Upper lobe of left lung (tissue), 6 donors: ENCODE results near the gene PSMD5. TPM values are rescaled to one million over a fixed set of nuclear protein-coding genes. Genes with fewer than 3 reads are reported as not detected.
"Not testable (repeated sequence)": the region's sequence is repeated elsewhere in the genome, so short reads cannot be mapped to it uniquely, and the experiment has no call there.

Source experiments
- ATAC-seq, 2 donors: fragments of 200-7000 bp; cut with Tn5 transposase; one replicate each; pipeline ENCODE4 v1.9.1; 2022; ENCODE audit warnings: mild to moderate bottlenecking in 2 of 2, moderate library complexity in 2 of 2; ENCODE audit not compliant: low FRiP score in 2 of 2
- DNase-seq, 2 donors: peaks; one replicate each; pipeline ENCODE4 v3.0.0-alpha.2; 2019 to 2020
- H3K27ac ChIP-seq, 4 donors: fragments of 200-600 bp; sonication (generic); one replicate each; pipeline ENCODE4 v1.5.1; 2016 to 2019
- H3K27me3 ChIP-seq, 4 donors: fragments of 200-600 bp; sonication (generic); one replicate each; pipeline ENCODE4 v1.5.1; 2017 to 2019
- H3K36me3 ChIP-seq, 4 donors: fragments of 200-600 bp; sonication (generic); one replicate each; pipeline ENCODE4 v1.5.1; 2016 to 2019
- H3K4me1 ChIP-seq, 4 donors: fragments of 200-600 bp; sonication (generic); one replicate each; pipeline ENCODE4 v1.5.1; 2018 to 2019
- H3K4me3 ChIP-seq, 4 donors: fragments of 200-600 bp; sonication (generic); one replicate each; pipeline ENCODE4 v1.5.1; 2017 to 2019; ENCODE audit warnings: mild to moderate bottlenecking in 2 of 4, moderate library complexity in 1 of 4
- H3K9me3 ChIP-seq, 4 donors: fragments of 200-600 bp; sonication (generic); one replicate each; pipeline ENCODE4 v1.5.1; 2018 to 2019
- CTCF ChIP-seq, 6 experiments: fragments of 450-650 bp in 4 of 6; fragments of 200-600 bp in 2 of 6; sonication (generic) in 2 of 6; IDR thresholded peaks; one replicate each; pipeline ENCODE4 v1.5.1; 2016 to 2019; ENCODE audit warnings: antibody characterized with exemption in 6 of 6
- EP300 ChIP-seq, 4 donors: sonication (generic); formaldehyde crosslinking; IDR thresholded peaks; one replicate each; pipeline ENCODE4 v1.5.1; 2017; ENCODE audit warnings: antibody characterized with exemption in 4 of 4, control low read depth in 2 of 4
- POLR2A ChIP-seq, 4 donors: fragments of 450-650 bp; IDR thresholded peaks; one replicate each; pipeline ENCODE4 v1.5.1; 2016 to 2017; ENCODE audit warnings: antibody characterized with exemption in 4 of 4, mild to moderate bottlenecking in 2 of 4
- POLR2AphosphoS5 ChIP-seq, 2 donors: sonication (generic); formaldehyde crosslinking; IDR thresholded peaks; one replicate each; pipeline ENCODE4 v1.5.1; 2017; ENCODE audit warnings: antibody characterized with exemption in 2 of 2
- WGBS, 2 donors: methylation state at CpG; one replicate each; pipeline ENCODE4 v1.1.5; 2017 to 2018; 5-methylcytosine and 5-hydroxymethylcytosine counted together
- total RNA-seq, 6 donors: library from RNA; depleted of rRNA in 4 of 6; stranded (reverse); fragments of >200 nt in 4 of 6; gene quantifications; one replicate each; pipeline versions ENCODE4 v1.1.0 to v1.2.1, GENCODE V29; 2016 to 2021
- donor health status: DM: no; HTN: no; CAD: no; lungs with moderate emphysema.
- donor health status: DM: no; HTN: yes; CAD: no; lungs with severe emphysema.

Gene PSMD5
- total RNA-seq, 6 donors from 2014 or later = 11.4 to 56.8 (median 40.1) TPM

GRCh38 chr9:120818595-120818994 is 24.1 kb downstream of the PSMD5 start:
- 88 to 92% methylated on average over 1 of the region's 1 CpG for WGBS, 2 donors
- DNase-seq (no peak), ATAC-seq (no peak)
- Histone ChIP-seq H3K9me3 (no peaks in the 10 kb centered on the region), H3K4me3 (no peak overlapping the region), H3K36me3 (peaks cover 27 to 87% (median 45%) of the 10 kb centered on the region in 4 donors), H3K27me3 (no peaks in the 10 kb centered on the region), H3K27ac (no peak overlapping the region), H3K4me1 (no peaks in the 10 kb centered on the region)
- TF ChIP-seq POLR2AphosphoS5 (IDR thresholded peaks at IDR 0.05) = no peak
- no peak for TF ChIP-seq EP300 (IDR thresholded peaks at IDR 0.05)
- TF ChIP-seq CTCF (IDR thresholded peaks at IDR 0.05) = no peak
- no peak for TF ChIP-seq POLR2A (IDR thresholded peaks at IDR 0.05)

- Histone ChIP-seq H3K36me3 (peaks cover 17 to 52% (median 20%) of the 10 kb centered on the region in 4 donors), H3K4me3 (no peak overlapping the region), H3K27ac (no peak overlapping the region), H3K4me1 (no peaks in the 10 kb centered on the region), H3K27me3 (no peaks in the 10 kb centered on the region), H3K9me3 (no peaks in the 10 kb centered on the region)
- ATAC-seq (no peak), DNase-seq (no peak)
- TF ChIP-seq POLR2A (IDR thresholded peaks at IDR 0.05) (no peak), POLR2AphosphoS5 (IDR thresholded peaks at IDR 0.05) (no peak), CTCF (IDR thresholded peaks at IDR 0.05) (no peak), EP300 (IDR thresholded peaks at IDR 0.05) (no peak)
- 94 to 97% methylated on average over 4 of the region's 4 CpGs for WGBS, 2 donors
These were observed 27.6 kb downstream of the PSMD5 start for GRCh38 chr9:120815075-120815474.

GRCh38 chr9:120808931-120809330 is 33.8 kb downstream of the PSMD5 start:
- no peak for TF ChIP-seq EP300 (IDR thresholded peaks at IDR 0.05)
- no peak for TF ChIP-seq CTCF (IDR thresholded peaks at IDR 0.05)
- no peak for TF ChIP-seq POLR2A (IDR thresholded peaks at IDR 0.05)
- no peak for TF ChIP-seq POLR2AphosphoS5 (IDR thresholded peaks at IDR 0.05)
- ATAC-seq (no peak), DNase-seq (no peak)
- H3K36me3 ChIP-seq = no peaks in the 10 kb centered on the region
- H3K27ac ChIP-seq = no peak overlapping the region
- H3K27me3 ChIP-seq = no peaks in the 10 kb centered on the region
- H3K9me3 ChIP-seq = peaks cover 3 to 36% (median 11%) of the 10 kb centered on the region in 4 donors
- no peak overlapping the region for H3K4me3 ChIP-seq
- no peaks in the 10 kb centered on the region for H3K4me1 ChIP-seq

GRCh38 chr9:120807607-120808379 is 34.9 kb downstream of the PSMD5 start:
- DNase-seq (no peak), ATAC-seq (no peak)
- H3K9me3 ChIP-seq = peaks cover 3 to 36% (median 11%) of the 10 kb centered on the region in 4 donors

GRCh38 chr9:120804784-120805363 is 37.8 kb downstream of the PSMD5 start:
- ATAC-seq, DNase-seq, H3K27me3 ChIP-seq, H3K4me3 ChIP-seq, H3K27ac ChIP-seq, H3K4me1 ChIP-seq, H3K36me3 ChIP-seq: not testable (repeated sequence)
- H3K9me3 ChIP-seq = peaks cover 3 to 36% (median 11%) of the 10 kb centered on the region in 4 donors
- 93 to 95% methylated on average over 3 of the region's 3 CpGs for WGBS, 2 donors

More at GRCh38 chr9:120807607-120808379, 34.9 kb downstream of the PSMD5 start:
- H3K36me3 ChIP-seq = no peaks in the 10 kb centered on the region
- H3K27ac ChIP-seq = no peak overlapping the region
- H3K4me1 ChIP-seq = no peaks in the 10 kb centered on the region
- H3K27me3 ChIP-seq = no peaks in the 10 kb centered on the region
- no peak overlapping the region for H3K4me3 ChIP-seq
- TF ChIP-seq CTCF (IDR thresholded peaks at IDR 0.05) (no peak), POLR2A (IDR thresholded peaks at IDR 0.05) (no peak), POLR2AphosphoS5 (IDR thresholded peaks at IDR 0.05) (no peak), EP300 (IDR thresholded peaks at IDR 0.05) (no peak)
